ENCODE data around the gene UNC93B1. TPM values are rescaled to one million over a fixed set of nuclear protein-coding genes. Genes with fewer than 3 reads are reported as not detected.

Gene UNC93B1
- total and polyA plus RNA-seq, 2 of the 13 experiments (the other 11 are each of a cell fraction or from before 2014, with no cell fraction given): 8.8 to 18.9 TPM

GRCh38 chr11:68030318-68031143 is 26.6 kb upstream of the UNC93B1 start, which contains the start of gene NDUFS8 (continued):
- TF ChIP-seq ARNT2 (CRISPR knock-in tag; IDR thresholded peaks at IDR 0.05; ENCODE audit: low read depth) (no peak), KDM1A (CRISPR knock-in tag; IDR thresholded peaks at IDR 0.05) (0 out of 2 replicates have a peak, but pooled peaks have one; percentile 5), HIVEP1 (CRISPR knock-in tag; IDR thresholded peaks at IDR 0.05) (peak; percentile 77; the same call in 1 of the 2 replicates), ZNF761 (CRISPR knock-in tag; conservative IDR thresholded peaks at IDR 0.05) (0 out of 2 replicates have a peak, but pooled peaks have one; percentile 52), NCOA5 (CRISPR knock-in tag; IDR thresholded peaks at IDR 0.05) (no peak), ARNT (IDR thresholded peaks at IDR 0.05) (no peak), ARID4A (CRISPR knock-in tag; IDR thresholded peaks at IDR 0.05; ENCODE audit: borderline replicate concordance) (peak; percentile 84), GRHL1 (CRISPR knock-in tag; conservative IDR thresholded peaks at IDR 0.05) (no peak), NRL (CRISPR knock-in tag; IDR thresholded peaks at IDR 0.05; ENCODE audit: borderline replicate concordance) (peak; percentile 94), ZNF343 (CRISPR knock-in tag; IDR thresholded peaks at IDR 0.05) (0 out of 2 replicates have a peak, but pooled peaks have one; percentile 61), ZNF34 (CRISPR knock-in tag; IDR thresholded peaks at IDR 0.05; ENCODE audit: borderline replicate concordance) (no peak), ZNF891 (CRISPR knock-in tag; IDR thresholded peaks at IDR 0.05) (peak; percentile 80), NR2C2 (CRISPR knock-in tag; IDR thresholded peaks at IDR 0.05; ENCODE audit: borderline replicate concordance) (peak; percentile 53; the same call in 1 of the 2 replicates), POLR2AphosphoS5 (IDR thresholded peaks at IDR 0.05; ENCODE audit: low read depth, low read length) (peak; percentile 79), HNRNPK (IDR thresholded peaks at IDR 0.05; ENCODE audit: low read depth, low read length, poor library complexity, severe bottlenecking) (no peak), ZNF724P (CRISPR knock-in tag; IDR thresholded peaks at IDR 0.05; ENCODE audit: borderline replicate concordance) (peak; percentile 49; the same call in 1 of the 2 replicates), SP4 (CRISPR knock-in tag; IDR thresholded peaks at IDR 0.05) (peak; percentile 54; the same call in 1 of the 2 replicates), SMARCE1 (IDR thresholded peaks at IDR 0.05; ENCODE audit: borderline replicate concordance) (no peak), HMG20B (CRISPR knock-in tag; conservative IDR thresholded peaks at IDR 0.05) (peak; percentile 47; the same call in 1 of the 2 replicates), ZFP82 (CRISPR knock-in tag; IDR thresholded peaks at IDR 0.05; ENCODE audit: borderline replicate concordance) (peak; percentile 67; the same call in 1 of the 2 replicates)
- TF ChIP-seq, protein P1, sequence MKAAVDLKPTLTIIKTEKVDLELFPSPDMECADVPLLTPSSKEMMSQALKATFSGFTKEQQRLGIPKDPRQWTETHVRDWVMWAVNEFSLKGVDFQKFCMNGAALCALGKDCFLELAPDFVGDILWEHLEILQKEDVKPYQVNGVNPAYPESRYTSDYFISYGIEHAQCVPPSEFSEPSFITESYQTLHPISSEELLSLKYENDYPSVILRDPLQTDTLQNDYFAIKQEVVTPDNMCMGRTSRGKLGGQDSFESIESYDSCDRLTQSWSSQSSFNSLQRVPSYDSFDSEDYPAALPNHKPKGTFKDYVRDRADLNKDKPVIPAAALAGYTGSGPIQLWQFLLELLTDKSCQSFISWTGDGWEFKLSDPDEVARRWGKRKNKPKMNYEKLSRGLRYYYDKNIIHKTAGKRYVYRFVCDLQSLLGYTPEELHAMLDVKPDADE (CRISPR knock-in tag; IDR thresholded peaks at IDR 0.05): no peak
